ENCODE results near the gene ADNP2.

Gene ADNP2

GRCh38 chr18:80108739-80109675, at the start of gene ADNP2:
TSS of gene ADNP2 (plus strand) at chr18:80109262. CDS start at chr18:80117543, 8,281 bp downstream.
- Histone ChIP-seq H3K4me3 (ENCODE audit: low read depth, low read length) (peak within 1 kb of the TSS; percentile 73), H3K9me3 (ENCODE audit: control insufficient read depth, insufficient read depth, low read length) (no peaks in the 10 kb centered on the region), H3K36me3 (ENCODE audit: control insufficient read depth, insufficient read depth, low read length) (no peaks in the 10 kb centered on the region), H3K4me1 (ENCODE audit: control insufficient read depth, insufficient read depth, low read length) (peaks cover 27% of the 10 kb centered on the region), H3K27me3 (ENCODE audit: control insufficient read depth, insufficient read depth, low read length) (no peaks in the 10 kb centered on the region), H3K9ac (ENCODE audit: low read depth, low read length) (peak within 1 kb of the TSS; percentile 92)

- H3K27me3 ChIP-seq (ENCODE audit: control insufficient read depth, insufficient read depth, low read length), result no peaks in the 10 kb centered on the region
- no peaks in the 10 kb centered on the region for H3K4me1 ChIP-seq (ENCODE audit: control insufficient read depth, insufficient read depth, low read length)
- H3K36me3 ChIP-seq (ENCODE audit: control insufficient read depth, insufficient read depth, low read length), result no peaks in the 10 kb centered on the region
- no peak overlapping the region for H3K4me3 ChIP-seq (ENCODE audit: low read depth, low read length)
- no peaks in the 10 kb centered on the region for H3K9me3 ChIP-seq (ENCODE audit: control insufficient read depth, insufficient read depth, low read length)
- no peak overlapping the region for H3K9ac ChIP-seq (ENCODE audit: low read depth, low read length)
Measured at GRCh38 chr18:80059945-80060344, 49.1 kb upstream of the ADNP2 start.

GRCh38 chr18:80065705-80066104, 43.4 kb upstream of the ADNP2 start:
- no peaks in the 10 kb centered on the region for H3K36me3 ChIP-seq (ENCODE audit: control insufficient read depth, insufficient read depth, low read length)
- H3K9me3 ChIP-seq (ENCODE audit: control insufficient read depth, insufficient read depth, low read length), result no peaks in the 10 kb centered on the region
- H3K9ac ChIP-seq (ENCODE audit: low read depth, low read length), result no peak overlapping the region
- no peak overlapping the region for H3K4me3 ChIP-seq (ENCODE audit: low read depth, low read length)
- no peaks in the 10 kb centered on the region for H3K27me3 ChIP-seq (ENCODE audit: control insufficient read depth, insufficient read depth, low read length)
- peaks cover 2% of the 10 kb centered on the region for H3K4me1 ChIP-seq (ENCODE audit: control insufficient read depth, insufficient read depth, low read length)

GRCh38 chr18:80067321-80067720, 41.7 kb upstream of the ADNP2 start:
- Histone ChIP-seq H3K9me3 (ENCODE audit: control insufficient read depth, insufficient read depth, low read length) (no peaks in the 10 kb centered on the region), H3K27me3 (ENCODE audit: control insufficient read depth, insufficient read depth, low read length) (no peaks in the 10 kb centered on the region), H3K9ac (ENCODE audit: low read depth, low read length) (no peak overlapping the region), H3K36me3 (ENCODE audit: control insufficient read depth, insufficient read depth, low read length) (no peaks in the 10 kb centered on the region), H3K4me1 (ENCODE audit: control insufficient read depth, insufficient read depth, low read length) (peaks cover 2% of the 10 kb centered on the region), H3K4me3 (ENCODE audit: low read depth, low read length) (no peak overlapping the region)

GRCh38 chr18:80067897-80068296, 41.2 kb upstream of the ADNP2 start:
- Histone ChIP-seq H3K4me3 (ENCODE audit: low read depth, low read length) (no peak overlapping the region), H3K4me1 (ENCODE audit: control insufficient read depth, insufficient read depth, low read length) (peaks cover 2% of the 10 kb centered on the region), H3K9me3 (ENCODE audit: control insufficient read depth, insufficient read depth, low read length) (no peaks in the 10 kb centered on the region), H3K27me3 (ENCODE audit: control insufficient read depth, insufficient read depth, low read length) (no peaks in the 10 kb centered on the region), H3K36me3 (ENCODE audit: control insufficient read depth, insufficient read depth, low read length) (no peaks in the 10 kb centered on the region), H3K9ac (ENCODE audit: low read depth, low read length) (no peak overlapping the region)

- no peak overlapping the region for H3K4me3 ChIP-seq (ENCODE audit: low read depth, low read length)
- no peaks in the 10 kb centered on the region for H3K9me3 ChIP-seq (ENCODE audit: control insufficient read depth, insufficient read depth, low read length)
- no peaks in the 10 kb centered on the region for H3K27me3 ChIP-seq (ENCODE audit: control insufficient read depth, insufficient read depth, low read length)
- H3K9ac ChIP-seq (ENCODE audit: low read depth, low read length), result no peak overlapping the region
- H3K4me1 ChIP-seq (ENCODE audit: control insufficient read depth, insufficient read depth, low read length), result peaks cover 2% of the 10 kb centered on the region
- H3K36me3 ChIP-seq (ENCODE audit: control insufficient read depth, insufficient read depth, low read length), result no peaks in the 10 kb centered on the region
Measured at GRCh38 chr18:80068571-80069272, 40.3 kb upstream of the ADNP2 start.

- Histone ChIP-seq H3K36me3 (ENCODE audit: control insufficient read depth, insufficient read depth, low read length) (no peaks in the 10 kb centered on the region), H3K4me3 (ENCODE audit: low read depth, low read length) (no peak overlapping the region), H3K4me1 (ENCODE audit: control insufficient read depth, insufficient read depth, low read length) (peaks cover 5% of the 10 kb centered on the region), H3K9ac (ENCODE audit: low read depth, low read length) (no peak overlapping the region), H3K27me3 (ENCODE audit: control insufficient read depth, insufficient read depth, low read length) (no peaks in the 10 kb centered on the region), H3K9me3 (ENCODE audit: control insufficient read depth, insufficient read depth, low read length) (no peaks in the 10 kb centered on the region)
Measured at GRCh38 chr18:80070825-80071224, 38.2 kb upstream of the ADNP2 start.

GRCh38 chr18:80074183-80074582, 34.9 kb upstream of the ADNP2 start:
- Histone ChIP-seq H3K27me3 (ENCODE audit: control insufficient read depth, insufficient read depth, low read length) (no peaks in the 10 kb centered on the region), H3K9me3 (ENCODE audit: control insufficient read depth, insufficient read depth, low read length) (no peaks in the 10 kb centered on the region)

GRCh38 chr18:80074697-80075096, 34.4 kb upstream of the ADNP2 start:
- no peak overlapping the region for H3K4me3 ChIP-seq (ENCODE audit: low read depth, low read length)
- no peak overlapping the region for H3K9ac ChIP-seq (ENCODE audit: low read depth, low read length)
- H3K4me1 ChIP-seq (ENCODE audit: control insufficient read depth, insufficient read depth, low read length), result peaks cover 3% of the 10 kb centered on the region
- H3K27me3 ChIP-seq (ENCODE audit: control insufficient read depth, insufficient read depth, low read length), result no peaks in the 10 kb centered on the region
- no peaks in the 10 kb centered on the region for H3K36me3 ChIP-seq (ENCODE audit: control insufficient read depth, insufficient read depth, low read length)
- H3K9me3 ChIP-seq (ENCODE audit: control insufficient read depth, insufficient read depth, low read length), result no peaks in the 10 kb centered on the region

More at GRCh38 chr18:80074183-80074582, 34.9 kb upstream of the ADNP2 start:
- Histone ChIP-seq H3K9ac (ENCODE audit: low read depth, low read length) (no peak overlapping the region), H3K4me3 (ENCODE audit: low read depth, low read length) (no peak overlapping the region), H3K36me3 (ENCODE audit: control insufficient read depth, insufficient read depth, low read length) (no peaks in the 10 kb centered on the region), H3K4me1 (ENCODE audit: control insufficient read depth, insufficient read depth, low read length) (peaks cover 3% of the 10 kb centered on the region)

- Histone ChIP-seq H3K27me3 (ENCODE audit: control insufficient read depth, insufficient read depth, low read length) (no peaks in the 10 kb centered on the region), H3K9ac (ENCODE audit: low read depth, low read length) (no peak overlapping the region), H3K4me1 (ENCODE audit: control insufficient read depth, insufficient read depth, low read length) (peaks cover 3% of the 10 kb centered on the region), H3K4me3 (ENCODE audit: low read depth, low read length) (no peak overlapping the region), H3K9me3 (ENCODE audit: control insufficient read depth, insufficient read depth, low read length) (no peaks in the 10 kb centered on the region), H3K36me3 (ENCODE audit: control insufficient read depth, insufficient read depth, low read length) (no peaks in the 10 kb centered on the region)
Measured at GRCh38 chr18:80075940-80076339, 33.1 kb upstream of the ADNP2 start.

- Histone ChIP-seq H3K9me3 (ENCODE audit: control insufficient read depth, insufficient read depth, low read length) (no peaks in the 10 kb centered on the region), H3K36me3 (ENCODE audit: control insufficient read depth, insufficient read depth, low read length) (no peaks in the 10 kb centered on the region), H3K4me1 (ENCODE audit: control insufficient read depth, insufficient read depth, low read length) (peaks cover 3% of the 10 kb centered on the region), H3K4me3 (ENCODE audit: low read depth, low read length) (no peak overlapping the region), H3K9ac (ENCODE audit: low read depth, low read length) (no peak overlapping the region), H3K27me3 (ENCODE audit: control insufficient read depth, insufficient read depth, low read length) (no peaks in the 10 kb centered on the region)
Measured at GRCh38 chr18:80076379-80076778, 32.7 kb upstream of the ADNP2 start.

- Histone ChIP-seq H3K9ac (ENCODE audit: low read depth, low read length) (no peak overlapping the region), H3K27me3 (ENCODE audit: control insufficient read depth, insufficient read depth, low read length) (no peaks in the 10 kb centered on the region), H3K9me3 (ENCODE audit: control insufficient read depth, insufficient read depth, low read length) (no peaks in the 10 kb centered on the region), H3K36me3 (ENCODE audit: control insufficient read depth, insufficient read depth, low read length) (no peaks in the 10 kb centered on the region), H3K4me1 (ENCODE audit: control insufficient read depth, insufficient read depth, low read length) (peaks cover 3% of the 10 kb centered on the region), H3K4me3 (ENCODE audit: low read depth, low read length) (no peak overlapping the region)
Measured at GRCh38 chr18:80077873-80078272, 31.2 kb upstream of the ADNP2 start.
